Measurements from ENCODE around the gene TLR3.
"Not testable (repeated sequence)": the region's sequence is repeated elsewhere in the genome, so short reads cannot be mapped to it uniquely, and the experiment has no call there.

The TLR3 gene

GRCh38 chr4:186068581-186069348 lies at the start of gene TLR3:
Gene TLR3, plus strand, starts transcription at chr4:186069156. Its CDS starts 7,464 bp downstream, at chr4:186076620.
- DNase-seq = no peak

- no peak for DNase-seq
Observed at GRCh38 chr4:186019269-186019668, 49.7 kb upstream of the TLR3 start.

- DNase-seq = no peak
Observed at GRCh38 chr4:186020106-186020792, 48.7 kb upstream of the TLR3 start.

GRCh38 chr4:186020793-186021407 lies 48.1 kb upstream of the TLR3 start:
- no peak for DNase-seq

- DNase-seq = no peak
Observed at GRCh38 chr4:186021461-186022167, 47.3 kb upstream of the TLR3 start.

- DNase-seq = no peak
Observed at GRCh38 chr4:186023975-186024374, 45.0 kb upstream of the TLR3 start.

- no peak for DNase-seq
Observed at GRCh38 chr4:186024637-186025407, 44.1 kb upstream of the TLR3 start.

- no peak for DNase-seq
Observed at GRCh38 chr4:186025408-186025690, 43.6 kb upstream of the TLR3 start.

- DNase-seq = no peak
Observed at GRCh38 chr4:186027405-186027804, 41.6 kb upstream of the TLR3 start.

GRCh38 chr4:186029571-186030398 lies 39.2 kb upstream of the TLR3 start:
- DNase-seq = no peak

GRCh38 chr4:186030399-186030775 lies 38.6 kb upstream of the TLR3 start:
- no peak for DNase-seq

GRCh38 chr4:186030795-186031194 lies 38.2 kb upstream of the TLR3 start:
- no peak for DNase-seq

GRCh38 chr4:186032259-186032658 lies 36.7 kb upstream of the TLR3 start:
- no peak for DNase-seq

GRCh38 chr4:186033027-186033426 lies 35.9 kb upstream of the TLR3 start:
- DNase-seq = no peak

- not testable (repeated sequence) for DNase-seq
Observed at GRCh38 chr4:186034613-186035012, 34.3 kb upstream of the TLR3 start.

GRCh38 chr4:186036976-186037581 lies 31.9 kb upstream of the TLR3 start:
- no peak for DNase-seq

- no peak for DNase-seq
Observed at GRCh38 chr4:186037692-186038658, 31.0 kb upstream of the TLR3 start.

- no peak for DNase-seq
Observed at GRCh38 chr4:186039697-186040096, 29.3 kb upstream of the TLR3 start.

- DNase-seq = no peak
Observed at GRCh38 chr4:186040316-186040715, 28.6 kb upstream of the TLR3 start.

GRCh38 chr4:186047501-186047900 lies 21.5 kb upstream of the TLR3 start:
- not testable (repeated sequence) for DNase-seq
